UCSD-AML1 (cell line): ENCODE data around the gene RTF2.

Experiments
- DNase-seq: peaks from one replicate; lab custom pipeline; 2025; ENCODE audit not compliant: unreplicated experiment; lab: John Stamatoyannopoulos, UW

RTF2 gene, protein sequence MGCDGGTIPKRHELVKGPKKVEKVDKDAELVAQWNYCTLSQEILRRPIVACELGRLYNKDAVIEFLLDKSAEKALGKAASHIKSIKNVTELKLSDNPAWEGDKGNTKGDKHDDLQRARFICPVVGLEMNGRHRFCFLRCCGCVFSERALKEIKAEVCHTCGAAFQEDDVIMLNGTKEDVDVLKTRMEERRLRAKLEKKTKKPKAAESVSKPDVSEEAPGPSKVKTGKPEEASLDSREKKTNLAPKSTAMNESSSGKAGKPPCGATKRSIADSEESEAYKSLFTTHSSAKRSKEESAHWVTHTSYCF

DNA sequence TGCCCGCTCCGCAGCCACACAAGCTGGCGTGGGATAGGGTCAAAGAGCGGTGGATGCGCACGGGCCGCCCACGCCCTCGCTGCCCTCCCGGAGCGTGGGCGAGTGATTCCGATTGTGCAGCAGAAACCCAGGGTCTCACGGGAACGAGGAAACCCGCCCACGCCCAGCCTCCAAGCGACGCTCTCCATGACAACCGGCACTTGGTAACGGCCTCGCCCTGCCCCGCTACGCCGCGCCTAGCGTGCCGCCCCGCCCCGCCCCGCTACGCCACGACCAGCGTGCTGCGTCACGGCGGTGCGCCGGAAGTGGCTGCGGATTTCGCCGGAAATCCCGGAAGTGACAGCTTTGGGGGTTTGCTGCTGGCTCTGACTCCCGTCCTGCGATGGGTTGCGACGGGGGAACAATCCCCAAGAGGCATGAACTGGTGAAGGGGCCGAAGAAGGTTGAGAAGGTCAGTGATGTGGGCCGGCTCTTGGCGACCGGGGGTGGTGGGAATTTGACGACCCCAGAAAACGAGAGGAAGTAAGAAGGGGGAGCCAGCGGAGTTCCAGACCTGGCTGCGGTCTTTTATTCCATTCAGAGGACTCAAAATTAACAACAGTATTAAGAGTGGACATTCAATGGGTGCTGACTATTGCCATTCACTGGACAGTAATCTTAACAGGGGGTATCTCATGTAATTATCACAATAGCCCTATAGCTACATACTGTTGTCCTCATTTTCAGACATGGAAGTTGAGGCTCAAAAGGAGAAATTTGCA is at the start of gene RTF2:
Gene RTF2 (plus strand): TSS at position 312 of the 761 bp plus-strand sequence. CDS start 71 bp downstream, at position 383.
- DNase-seq: peak; percentile 97

DNA sequence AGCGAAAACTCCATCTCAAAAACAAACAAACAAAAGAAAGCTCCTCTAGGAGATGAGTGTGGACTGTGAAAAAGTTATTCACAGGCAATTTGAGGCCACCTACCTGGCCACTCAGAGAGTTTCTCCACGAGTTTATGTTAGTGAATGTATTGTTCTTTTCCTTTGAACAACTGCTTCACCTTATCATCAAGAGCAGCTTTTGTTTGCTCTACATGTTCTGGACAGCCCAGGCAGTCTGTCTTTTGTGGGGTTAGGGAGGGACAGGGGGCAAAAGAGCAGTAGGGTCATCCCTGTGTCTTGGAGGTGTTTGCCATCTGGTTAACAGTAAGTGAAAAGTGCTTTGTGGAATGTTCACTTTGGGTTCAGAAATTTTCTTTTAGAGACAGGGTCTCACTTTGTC is 48.4 kb upstream of the RTF2 start:
- no peak for DNase-seq

DNA sequence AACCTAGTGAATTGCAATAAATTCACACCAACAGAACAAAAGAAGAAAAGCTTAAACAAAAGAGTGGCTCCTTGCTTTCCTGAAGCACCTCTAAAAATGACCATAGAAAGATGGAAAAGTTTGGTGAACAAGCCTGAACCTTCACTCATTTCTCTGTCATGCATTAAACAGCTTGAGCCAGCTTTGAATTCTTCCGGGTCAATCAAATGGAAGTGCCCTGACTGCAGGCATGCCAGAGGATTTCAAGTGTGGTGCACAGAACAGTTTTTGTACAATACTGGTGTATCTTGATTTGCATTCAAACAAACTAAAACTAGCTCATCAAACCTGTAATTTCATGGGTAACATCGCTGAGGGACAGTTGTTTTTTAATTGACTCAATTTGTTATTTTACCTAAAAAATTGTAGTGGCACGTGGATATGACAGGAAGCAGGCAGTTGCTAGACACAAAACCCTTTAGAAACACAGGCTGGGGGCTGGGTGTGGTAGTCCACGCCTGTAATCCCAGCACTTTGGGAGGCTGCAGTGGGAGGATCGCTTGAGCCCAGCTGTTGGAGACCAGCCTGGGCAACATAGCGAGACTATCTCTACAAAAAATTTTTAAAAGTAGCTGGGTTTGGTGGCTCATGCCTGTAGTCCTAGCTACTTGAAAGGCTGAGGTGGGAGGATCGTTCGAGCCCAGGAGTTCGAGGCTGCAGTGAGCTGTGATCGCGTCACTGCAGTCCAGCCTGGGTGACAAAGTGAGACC is 47.3 kb upstream of the RTF2 start:
- DNase-seq: no peak

DNA sequence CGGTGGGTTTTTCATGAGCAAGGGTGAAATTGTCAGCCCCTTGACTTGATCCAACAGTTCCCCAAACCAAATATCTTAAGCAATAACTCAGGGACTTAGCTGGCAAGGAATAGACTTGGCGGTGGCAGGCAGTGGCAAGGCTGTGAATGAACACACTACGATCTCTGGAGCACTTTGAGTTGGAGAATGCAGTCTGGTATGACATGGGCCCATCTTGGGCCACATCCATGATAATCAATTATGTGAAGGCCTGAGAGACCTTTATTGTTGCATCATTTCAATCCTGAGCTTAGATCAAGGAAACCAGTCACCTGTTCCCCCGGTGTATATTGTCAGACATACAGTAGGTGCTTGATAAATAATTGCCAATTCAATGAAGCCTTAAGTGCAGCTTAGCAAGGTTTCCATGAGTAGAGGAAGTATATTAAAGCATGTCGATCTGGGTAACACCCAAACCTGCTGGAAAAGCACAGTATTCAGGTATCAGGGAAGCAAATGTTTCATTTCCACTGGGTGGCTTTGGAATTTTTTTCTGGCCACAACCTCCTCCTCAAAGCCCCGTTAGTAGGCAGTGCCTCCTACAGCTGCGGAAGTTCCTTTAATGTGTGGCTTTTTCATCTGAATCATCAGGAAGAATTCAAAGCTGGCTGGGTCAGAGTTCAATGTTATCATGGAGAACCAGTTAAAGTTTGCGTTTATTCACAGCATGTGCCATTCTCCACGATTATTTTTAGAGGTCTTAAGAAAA is 46.2 kb upstream of the RTF2 start:
- no peak for DNase-seq

DNA sequence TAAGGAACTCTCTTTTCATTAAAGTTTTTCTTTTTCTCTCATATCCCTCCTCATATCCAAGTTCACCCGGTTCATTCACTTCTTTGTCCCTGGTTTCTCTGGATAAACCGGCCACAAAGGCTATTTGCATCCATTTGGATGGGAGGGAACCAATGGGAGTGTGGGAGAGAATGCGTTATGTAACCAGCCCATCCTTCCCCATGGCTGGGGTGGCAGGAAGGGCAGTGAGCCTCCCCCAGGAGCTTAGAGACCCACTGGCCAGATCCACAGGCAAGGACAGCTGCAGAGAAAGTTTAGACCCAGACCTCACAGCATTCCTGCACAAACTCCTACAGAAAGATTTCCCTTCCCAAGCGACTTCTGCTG is 45.6 kb upstream of the RTF2 start:
- DNase-seq: no peak

DNA sequence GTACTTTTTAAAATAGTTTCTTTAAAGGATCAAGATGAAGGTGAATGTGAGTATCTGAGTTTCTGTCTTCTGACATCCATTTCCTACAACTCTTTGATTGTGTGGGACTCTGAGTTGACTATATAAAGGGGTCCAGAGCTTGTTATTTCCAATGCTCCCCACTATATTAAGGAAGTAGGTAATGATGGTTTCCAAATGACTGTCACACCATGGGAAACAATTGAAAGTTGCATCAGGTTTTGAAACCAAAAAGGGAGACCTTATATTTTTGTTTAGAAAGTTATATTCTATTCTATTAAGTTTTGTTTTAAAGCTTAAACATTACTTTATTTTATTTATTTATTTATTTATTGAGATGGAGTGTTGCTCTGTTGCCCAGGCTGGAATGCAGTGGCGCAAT is 45.2 kb upstream of the RTF2 start:
- DNase-seq: no peak

DNA sequence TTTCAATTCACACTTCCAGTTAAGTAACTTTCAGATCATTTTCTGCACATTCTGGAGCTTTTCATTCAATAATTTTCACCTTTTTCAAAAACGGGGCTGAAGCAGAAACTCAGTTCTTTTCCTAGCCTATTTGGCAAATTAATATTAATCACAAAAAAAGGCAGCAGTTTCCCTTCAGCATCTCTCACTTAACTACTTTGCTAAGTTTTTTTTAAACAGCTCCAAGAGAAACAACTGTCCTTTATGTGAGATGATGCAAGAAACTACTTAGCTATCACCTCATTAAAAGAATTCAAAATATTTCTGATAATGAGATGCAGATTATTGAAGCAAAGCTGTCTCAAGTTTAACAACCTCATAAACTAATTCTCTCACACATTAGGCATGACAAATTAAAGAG is 44.5 kb upstream of the RTF2 start:
- no peak for DNase-seq

DNA sequence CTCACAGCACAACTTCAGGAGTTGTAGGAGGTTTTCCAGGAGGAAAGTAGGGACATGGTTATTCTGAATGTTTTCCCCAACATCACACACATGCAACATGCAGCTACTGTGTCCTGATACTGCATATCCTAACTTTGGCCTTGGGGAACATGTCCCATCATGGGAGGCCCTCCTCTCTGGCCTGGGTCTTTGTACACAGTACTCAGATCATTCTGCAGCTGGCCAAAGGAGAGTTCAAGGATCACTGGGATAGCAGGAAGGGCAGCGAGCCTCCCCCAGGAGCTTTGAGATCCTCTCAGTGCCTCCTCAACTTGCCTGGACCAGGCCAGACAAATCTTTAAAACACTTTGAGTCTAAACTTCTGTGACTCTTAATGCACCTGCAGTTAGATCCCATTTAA is 43.5 kb upstream of the RTF2 start:
- no peak for DNase-seq

DNA sequence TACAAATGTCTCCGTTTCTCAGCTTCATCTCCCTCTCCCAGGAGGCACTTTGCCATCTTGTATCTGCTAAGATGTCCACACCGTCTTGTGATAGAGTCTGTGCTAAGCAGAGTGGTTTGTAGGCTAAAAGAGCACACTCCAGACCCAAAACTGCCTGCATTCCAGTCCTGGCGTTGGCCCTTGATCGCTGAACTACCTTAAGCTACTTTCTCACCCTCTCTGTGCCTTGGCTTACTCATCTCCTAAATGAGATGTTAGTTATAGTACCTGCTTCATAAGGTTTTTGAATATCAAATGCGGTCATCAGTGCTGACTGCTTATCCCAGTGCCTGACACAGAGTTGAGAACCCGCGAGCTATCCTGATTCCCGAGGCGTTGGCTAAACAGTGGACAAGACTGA is 42.4 kb upstream of the RTF2 start:
- DNase-seq: no peak

DNA sequence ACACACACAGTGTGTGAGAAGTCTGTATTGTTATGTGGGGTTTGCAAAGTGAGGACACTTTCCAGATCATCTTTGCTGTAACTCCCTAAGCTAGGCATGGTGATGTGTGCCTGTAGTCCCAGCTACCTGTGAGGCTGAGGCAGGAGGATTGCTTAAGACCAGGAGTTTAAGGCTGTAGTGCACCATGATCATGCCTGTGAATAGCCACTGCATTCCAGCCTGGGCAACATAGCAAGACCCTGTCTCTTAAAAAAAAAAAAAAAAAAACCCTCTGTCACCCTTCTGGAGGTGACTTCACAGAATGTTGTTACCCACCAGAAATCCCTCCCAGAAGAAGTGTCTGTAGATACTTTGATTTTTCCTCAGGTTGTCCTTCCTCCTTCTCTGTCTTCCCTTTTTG is 41.5 kb upstream of the RTF2 start:
- no peak for DNase-seq

DNA sequence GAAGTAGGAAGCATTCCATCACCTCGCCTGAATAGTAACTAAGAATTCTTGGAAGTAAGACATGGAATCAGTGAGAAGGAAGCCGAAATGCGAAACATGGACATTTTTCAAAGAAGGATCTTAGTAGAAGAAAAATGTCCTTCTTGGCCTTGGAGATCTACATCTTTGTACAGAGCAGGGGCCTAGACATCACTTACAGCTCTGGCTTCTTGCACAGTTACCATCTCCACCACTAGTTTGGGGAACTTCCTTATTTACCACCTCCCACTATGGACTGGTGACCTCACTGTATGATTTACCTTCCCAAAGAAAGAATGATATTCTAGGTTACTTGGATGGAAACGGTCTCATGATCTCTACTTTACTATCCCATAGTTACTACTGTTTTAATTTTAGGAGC is 40.6 kb upstream of the RTF2 start:
- no peak for DNase-seq

DNA sequence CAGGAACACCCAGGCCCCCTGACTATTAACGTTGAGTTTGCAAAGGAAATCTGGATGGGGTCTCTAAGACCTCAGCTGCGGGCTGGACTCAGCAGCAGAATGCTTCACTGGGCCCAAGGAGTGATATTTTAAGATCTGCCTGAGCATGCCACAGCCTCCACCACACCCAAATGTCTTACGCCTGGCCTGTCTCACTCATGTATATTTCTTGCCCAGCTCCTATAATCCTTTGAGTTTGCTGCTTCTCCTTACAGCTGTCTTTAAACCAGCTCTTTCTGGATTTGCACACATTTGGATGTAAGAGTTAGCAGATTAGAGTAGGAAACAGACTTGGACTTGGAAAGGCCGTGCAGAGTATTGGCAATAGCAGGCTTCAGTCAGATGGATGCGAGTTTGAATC is 40.0 kb upstream of the RTF2 start:
- no peak for DNase-seq

DNA sequence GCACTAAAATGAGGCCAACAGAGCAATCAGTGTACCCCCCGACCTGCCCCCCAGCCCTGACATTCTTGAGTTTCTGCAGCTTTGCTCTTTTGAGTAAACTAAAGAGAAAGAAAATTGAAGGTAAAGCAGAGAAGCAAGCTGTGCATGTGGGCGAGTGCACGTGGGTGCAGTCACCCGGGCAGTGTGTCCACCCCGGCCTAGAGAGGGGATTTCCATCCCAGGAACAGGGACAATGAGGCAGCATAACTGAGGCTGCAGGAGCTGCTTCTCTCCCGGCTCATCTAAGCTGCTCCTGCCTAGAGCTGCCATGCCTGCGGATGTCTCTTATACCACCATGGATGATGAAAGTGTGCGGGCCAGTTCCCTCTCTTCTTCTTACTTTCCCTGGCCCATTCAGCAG is 39.5 kb upstream of the RTF2 start:
- DNase-seq: no peak

DNA sequence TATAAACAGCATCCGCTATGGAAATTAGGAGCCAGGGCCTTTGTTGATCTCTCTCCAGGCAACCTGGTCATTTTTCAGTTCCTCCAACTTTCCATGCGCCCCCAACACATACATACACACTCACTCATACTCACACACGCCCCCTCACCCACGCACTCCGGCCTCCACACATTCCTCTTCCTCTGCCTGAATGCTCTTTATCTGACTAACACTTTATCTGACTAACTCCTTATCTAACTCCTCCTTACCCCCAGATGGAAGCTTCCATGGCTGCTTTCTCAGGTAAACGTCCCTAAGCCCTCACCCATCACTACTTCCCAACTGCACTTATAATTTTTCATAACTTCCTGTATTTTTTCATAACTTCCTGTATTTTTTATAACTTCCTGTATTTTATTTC is 38.9 kb upstream of the RTF2 start:
- DNase-seq: no peak

DNA sequence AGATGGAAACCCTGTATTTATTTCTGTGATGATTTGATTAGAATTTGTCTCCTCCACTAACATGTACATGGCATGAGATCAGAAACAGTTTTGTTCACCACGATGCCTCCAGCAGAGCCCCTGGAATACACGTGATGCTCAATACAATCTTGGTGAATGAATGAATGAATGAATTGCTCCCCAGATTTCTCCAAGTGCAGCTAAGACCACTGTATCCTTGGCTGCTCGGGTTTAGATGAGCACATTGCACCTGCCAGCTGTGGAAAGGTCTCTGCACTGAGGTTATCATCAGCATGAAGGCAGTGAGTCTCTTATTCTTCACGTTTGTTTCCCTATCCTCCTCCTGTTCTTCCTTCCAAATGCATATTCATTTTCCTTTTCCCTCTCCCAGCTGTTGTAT is 38.5 kb upstream of the RTF2 start:
- DNase-seq: no peak

DNA sequence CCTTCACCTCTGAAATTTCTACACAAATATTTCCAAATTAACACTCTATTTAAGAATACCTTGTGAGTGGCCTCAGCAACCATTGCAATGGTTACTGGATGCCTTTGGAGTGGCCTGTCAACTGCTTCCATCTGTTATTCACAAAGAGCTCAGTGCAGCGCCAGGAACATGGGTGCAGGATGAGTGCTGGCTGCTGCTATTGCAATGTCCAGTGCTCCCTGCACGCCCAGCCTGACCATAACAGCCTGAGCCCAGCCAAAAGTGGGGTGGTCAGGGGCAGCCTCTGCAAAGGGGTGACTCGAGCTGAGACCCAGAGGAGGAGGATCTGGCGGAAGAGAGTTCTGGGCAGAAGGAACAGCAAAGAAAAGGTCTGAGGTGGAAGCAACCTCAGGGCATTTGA is 38.0 kb upstream of the RTF2 start:
- no peak for DNase-seq

DNA sequence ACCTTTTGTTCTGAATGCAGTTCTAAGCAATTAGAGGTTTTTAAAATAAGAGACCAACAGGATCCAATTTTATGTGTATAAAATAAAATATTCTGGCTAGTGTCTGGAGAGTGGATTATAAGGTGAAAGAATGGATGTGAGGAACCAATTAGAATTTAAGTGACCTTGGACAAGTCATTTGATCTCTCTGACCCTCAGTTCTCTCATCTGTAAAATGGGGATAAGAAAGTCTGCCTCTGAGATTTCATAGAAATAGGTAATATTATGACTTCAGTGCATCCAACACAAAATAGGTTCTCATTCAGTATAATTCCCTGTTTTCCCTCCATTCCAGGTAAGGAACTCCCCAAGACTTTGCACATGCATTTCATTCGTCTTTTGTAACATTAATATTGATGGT is 37.5 kb upstream of the RTF2 start:
- no peak for DNase-seq

DNA sequence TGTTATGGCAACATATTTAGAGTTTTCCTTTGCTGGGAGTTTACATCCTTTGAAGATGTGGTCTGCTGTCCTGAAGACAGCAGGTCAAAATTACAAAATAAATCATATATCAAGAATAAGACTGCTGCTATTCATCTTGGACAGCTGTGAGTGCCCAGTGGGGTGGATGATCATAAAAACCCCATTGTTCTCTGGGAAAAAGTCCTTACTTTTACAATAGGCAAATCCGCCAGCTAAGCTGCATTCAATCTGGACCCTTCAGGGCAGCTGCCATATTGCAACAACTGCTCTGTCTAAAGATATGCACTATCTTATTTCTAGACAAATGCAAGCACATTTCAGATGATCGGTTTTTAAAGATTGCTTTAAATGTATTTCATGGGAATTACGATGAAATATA is 37.0 kb upstream of the RTF2 start:
- no peak for DNase-seq

DNA sequence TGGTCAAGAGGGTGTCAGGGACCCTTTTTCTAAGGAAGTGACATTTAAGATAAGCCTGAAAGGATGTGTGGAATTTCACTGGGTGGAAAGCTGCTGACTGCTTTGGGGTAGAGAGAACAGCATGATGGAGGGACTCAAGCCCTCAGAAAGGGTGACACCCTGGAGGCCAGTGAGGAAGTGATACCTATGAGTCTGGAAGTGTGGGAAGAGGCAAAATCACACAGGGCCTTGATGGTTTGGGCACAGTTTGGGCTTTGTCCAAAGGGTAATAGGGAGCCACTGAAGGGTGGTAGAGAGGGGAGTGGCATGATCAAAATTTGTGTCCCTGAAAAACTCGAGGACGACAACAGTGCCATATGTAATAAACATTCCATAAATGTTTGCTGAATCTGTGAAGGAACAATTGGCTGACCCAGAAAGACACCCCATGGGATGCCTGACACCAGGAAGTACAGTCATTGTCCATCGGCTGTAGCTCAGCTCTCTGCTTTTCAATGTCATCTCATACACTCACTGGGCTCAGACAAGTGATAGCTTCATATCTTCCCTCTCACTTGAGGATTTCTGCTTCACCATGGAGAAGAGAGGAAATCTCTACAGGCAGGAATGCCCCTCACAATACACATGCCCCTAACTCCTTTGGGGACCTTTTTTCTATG is 35.1 kb upstream of the RTF2 start:
- DNase-seq: no peak

DNA sequence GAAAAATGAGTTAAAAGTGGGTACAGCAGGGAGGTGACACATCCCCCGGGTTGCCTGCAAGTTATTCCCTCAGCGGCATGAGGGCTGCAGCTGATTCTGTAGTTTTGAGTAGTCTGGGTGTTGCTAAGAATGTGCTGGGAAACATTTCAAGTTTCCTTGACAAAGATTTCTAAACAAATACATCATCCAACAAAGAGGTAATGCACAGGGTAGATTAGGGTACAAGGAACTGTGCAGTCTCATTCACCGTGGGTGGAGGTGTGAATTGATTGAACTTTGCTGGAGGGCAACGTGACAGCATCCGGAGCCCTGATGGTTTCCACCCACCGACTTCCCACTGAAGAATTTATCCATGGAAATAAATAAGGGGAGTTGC is 34.6 kb upstream of the RTF2 start:
- DNase-seq: no peak
